ENCODE results near the gene LRRC61.

LRRC61 gene

DNA sequence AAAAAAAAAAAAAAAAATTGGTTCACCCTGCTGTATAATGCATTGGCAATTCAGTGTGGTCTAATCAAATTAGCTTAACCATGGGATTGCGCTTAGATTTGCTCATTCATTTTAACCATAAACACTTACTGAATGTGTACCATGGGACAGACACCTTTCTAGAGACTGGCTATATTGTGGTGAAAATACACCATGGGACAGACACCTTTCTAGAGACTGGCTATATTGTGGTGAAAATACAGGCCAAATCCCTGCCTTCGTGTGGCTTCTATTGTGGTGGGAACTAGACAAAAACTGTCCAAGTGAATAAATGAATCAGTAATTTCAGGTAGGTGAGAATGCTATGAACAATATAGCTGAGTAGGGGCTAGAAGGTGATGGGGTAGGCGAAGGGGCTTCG, 35.3 kb downstream of the LRRC61 start:
- TF ChIP-seq, protein P1, sequence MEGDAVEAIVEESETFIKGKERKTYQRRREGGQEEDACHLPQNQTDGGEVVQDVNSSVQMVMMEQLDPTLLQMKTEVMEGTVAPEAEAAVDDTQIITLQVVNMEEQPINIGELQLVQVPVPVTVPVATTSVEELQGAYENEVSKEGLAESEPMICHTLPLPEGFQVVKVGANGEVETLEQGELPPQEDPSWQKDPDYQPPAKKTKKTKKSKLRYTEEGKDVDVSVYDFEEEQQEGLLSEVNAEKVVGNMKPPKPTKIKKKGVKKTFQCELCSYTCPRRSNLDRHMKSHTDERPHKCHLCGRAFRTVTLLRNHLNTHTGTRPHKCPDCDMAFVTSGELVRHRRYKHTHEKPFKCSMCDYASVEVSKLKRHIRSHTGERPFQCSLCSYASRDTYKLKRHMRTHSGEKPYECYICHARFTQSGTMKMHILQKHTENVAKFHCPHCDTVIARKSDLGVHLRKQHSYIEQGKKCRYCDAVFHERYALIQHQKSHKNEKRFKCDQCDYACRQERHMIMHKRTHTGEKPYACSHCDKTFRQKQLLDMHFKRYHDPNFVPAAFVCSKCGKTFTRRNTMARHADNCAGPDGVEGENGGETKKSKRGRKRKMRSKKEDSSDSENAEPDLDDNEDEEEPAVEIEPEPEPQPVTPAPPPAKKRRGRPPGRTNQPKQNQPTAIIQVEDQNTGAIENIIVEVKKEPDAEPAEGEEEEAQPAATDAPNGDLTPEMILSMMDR (conservative IDR thresholded peaks at IDR 0.05; ENCODE audit: low read depth, low read length), result no peak
- H3K27me3 ChIP-seq (ENCODE audit: insufficient read depth, low read depth), result no peaks in the 10 kb centered on the region
- H3K79me2 ChIP-seq (ENCODE audit: insufficient read depth, low read depth), result no peaks in the 10 kb centered on the region
- no peaks in the 10 kb centered on the region for H3K36me3 ChIP-seq (ENCODE audit: insufficient read depth)
- H3K4me1 ChIP-seq (ENCODE audit: low read depth, poor library complexity, severe bottlenecking), result peaks cover 58% of the 10 kb centered on the region
- no peaks in the 10 kb centered on the region for H4K20me1 ChIP-seq (ENCODE audit: insufficient read depth)
- peak overlapping the region; percentile 40 for H3K4me2 ChIP-seq
- H3K27ac ChIP-seq, result peak overlapping the region; percentile 68
- H3K4me3 ChIP-seq (IDR thresholded peaks at IDR 0.05; ENCODE audit: insufficient read depth, low read depth, low read length), result no peak overlapping the region
- peak overlapping the region; percentile 22; the same call in 1 of the 2 replicates for H3K9ac ChIP-seq
- no peak overlapping the region for H2AFZ ChIP-seq (ENCODE audit: low read depth)

DNA sequence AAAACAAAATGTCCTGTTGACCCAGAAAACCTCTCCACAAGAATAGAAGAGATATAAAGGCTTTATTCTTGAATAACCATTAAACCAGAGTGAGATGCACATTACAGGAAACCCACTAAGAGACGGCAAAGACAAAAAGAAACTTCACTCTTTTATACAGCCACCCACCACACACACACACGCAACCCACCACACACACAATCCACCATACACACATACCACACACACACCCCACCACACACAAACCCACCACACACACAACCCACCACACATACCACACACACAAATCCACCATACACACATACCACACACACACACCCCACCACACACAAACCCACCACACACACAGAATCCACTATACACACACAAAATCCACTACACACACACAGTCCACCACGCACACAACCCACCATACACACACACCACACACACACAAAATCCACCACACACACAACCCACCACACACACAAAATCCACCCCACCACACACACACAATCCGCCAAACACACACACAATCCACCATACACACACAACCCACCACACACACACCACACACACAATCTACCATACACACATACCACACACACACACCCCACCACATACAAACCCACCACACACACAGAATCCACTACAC, 36.0 kb downstream of the LRRC61 start:
- Histone ChIP-seq H3K27me3 (ENCODE audit: insufficient read depth, low read depth) (no peaks in the 10 kb centered on the region), H2AFZ (ENCODE audit: low read depth) (no peak overlapping the region), H3K4me1 (ENCODE audit: low read depth, poor library complexity, severe bottlenecking) (peaks cover 65% of the 10 kb centered on the region), H3K4me3 (IDR thresholded peaks at IDR 0.05; ENCODE audit: insufficient read depth, low read depth, low read length) (no peak overlapping the region), H3K9ac (no peak overlapping the region), H3K27ac (peak overlapping the region; percentile 68; the same call in 1 of the 2 replicates), H3K79me2 (ENCODE audit: insufficient read depth, low read depth) (no peaks in the 10 kb centered on the region), H3K36me3 (ENCODE audit: insufficient read depth) (no peaks in the 10 kb centered on the region), H3K4me2 (peak overlapping the region; percentile 40; the same call in 1 of the 2 replicates), H4K20me1 (ENCODE audit: insufficient read depth) (no peaks in the 10 kb centered on the region)
- TF ChIP-seq, protein P1 (conservative IDR thresholded peaks at IDR 0.05; ENCODE audit: low read depth, low read length), result no peak

DNA sequence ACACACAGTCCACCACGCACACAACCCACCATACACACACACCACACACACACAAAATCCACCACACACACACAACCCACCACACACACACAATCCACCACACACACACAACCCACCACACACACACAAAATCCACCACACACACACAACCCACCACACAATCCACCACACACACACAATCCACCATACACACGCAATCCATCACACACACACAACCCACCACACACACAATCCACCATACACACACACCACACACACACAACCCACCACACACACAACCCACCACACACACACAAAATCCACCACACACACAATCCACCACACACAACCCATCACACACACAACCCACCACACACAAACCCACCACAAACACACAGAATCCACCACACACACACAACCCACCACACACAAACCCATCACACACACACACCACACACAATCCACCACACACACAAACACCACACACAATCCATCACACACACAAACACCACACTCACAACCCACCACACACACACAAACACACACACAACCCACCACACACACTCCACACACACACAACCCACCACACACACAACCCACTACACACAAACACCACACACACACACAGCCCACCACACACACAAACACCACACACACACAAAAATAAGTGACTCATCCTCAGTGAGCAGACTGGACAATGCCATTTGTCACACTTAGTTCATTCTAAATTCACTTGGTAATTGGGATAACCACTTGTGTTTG, 36.6 kb downstream of the LRRC61 start:
- Histone ChIP-seq H3K36me3 (ENCODE audit: insufficient read depth) (no peaks in the 10 kb centered on the region), H3K79me2 (ENCODE audit: insufficient read depth, low read depth) (no peaks in the 10 kb centered on the region), H3K4me3 (IDR thresholded peaks at IDR 0.05; ENCODE audit: insufficient read depth, low read depth, low read length) (no peak overlapping the region), H3K9ac (no peak overlapping the region), H2AFZ (ENCODE audit: low read depth) (no peak overlapping the region), H3K27ac (no peak overlapping the region), H3K4me2 (no peak overlapping the region), H3K4me1 (ENCODE audit: low read depth, poor library complexity, severe bottlenecking) (peaks cover 65% of the 10 kb centered on the region), H4K20me1 (ENCODE audit: insufficient read depth) (no peaks in the 10 kb centered on the region), H3K27me3 (ENCODE audit: insufficient read depth, low read depth) (no peaks in the 10 kb centered on the region)
- TF ChIP-seq, protein P1 (conservative IDR thresholded peaks at IDR 0.05; ENCODE audit: low read depth, low read length), result no peak

GRCh38 chr7:150360363-150361058, 37.4 kb downstream of the LRRC61 start:
- Histone ChIP-seq H3K4me2 (no peak overlapping the region), H3K27ac (no peak overlapping the region), H3K4me1 (ENCODE audit: low read depth, poor library complexity, severe bottlenecking) (peaks cover 59% of the 10 kb centered on the region)

More at GRCh38 chr7:150360363-150361058, 37.4 kb downstream of the LRRC61 start:
- H4K20me1 ChIP-seq (ENCODE audit: insufficient read depth), result no peaks in the 10 kb centered on the region
- H3K36me3 ChIP-seq (ENCODE audit: insufficient read depth), result no peaks in the 10 kb centered on the region
- TF ChIP-seq, protein P1 (conservative IDR thresholded peaks at IDR 0.05; ENCODE audit: low read depth, low read length), result no peak
- H3K9ac ChIP-seq, result no peak overlapping the region
- H3K79me2 ChIP-seq (ENCODE audit: insufficient read depth, low read depth), result no peaks in the 10 kb centered on the region
- no peaks in the 10 kb centered on the region for H3K27me3 ChIP-seq (ENCODE audit: insufficient read depth, low read depth)
- no peak overlapping the region for H3K4me3 ChIP-seq (IDR thresholded peaks at IDR 0.05; ENCODE audit: insufficient read depth, low read depth, low read length)
- no peak overlapping the region for H2AFZ ChIP-seq (ENCODE audit: low read depth)

Measured in KMS-11 (cell line).